Epithelial cell of proximal tubule (primary cell): Measurements from ENCODE around the gene THOC6. TPM values are rescaled to one million over a fixed set of nuclear protein-coding genes. Genes with fewer than 3 reads are reported as not detected.

Experiments used
- DNase-seq: peaks from one replicate; pipeline ENCODE4 v3.0.0-alpha.2; 2011; ENCODE audit warnings: low read depth
- H3K4me3 ChIP-seq: 2 replicates; pipeline ENCODE4 v1.5.1; 2011; ENCODE audit warnings: low read depth, mild to moderate bottlenecking, low read length
- CTCF ChIP-seq: conservative IDR thresholded peaks from 2 replicates; pipeline ENCODE4 v1.5.1; 2012; ENCODE audit warnings: low read depth, mild to moderate bottlenecking, low read length
- total RNA-seq: library from RNA; depleted of rRNA; stranded (reverse); fragments of >200 nt; gene quantifications from 2 replicates; pipeline ENCODE4 v1.2.3, GENCODE V29; 2015

THOC6 gene
- total RNA-seq, 1 donor from 2014 or later, result 19.0 TPM

DNA sequence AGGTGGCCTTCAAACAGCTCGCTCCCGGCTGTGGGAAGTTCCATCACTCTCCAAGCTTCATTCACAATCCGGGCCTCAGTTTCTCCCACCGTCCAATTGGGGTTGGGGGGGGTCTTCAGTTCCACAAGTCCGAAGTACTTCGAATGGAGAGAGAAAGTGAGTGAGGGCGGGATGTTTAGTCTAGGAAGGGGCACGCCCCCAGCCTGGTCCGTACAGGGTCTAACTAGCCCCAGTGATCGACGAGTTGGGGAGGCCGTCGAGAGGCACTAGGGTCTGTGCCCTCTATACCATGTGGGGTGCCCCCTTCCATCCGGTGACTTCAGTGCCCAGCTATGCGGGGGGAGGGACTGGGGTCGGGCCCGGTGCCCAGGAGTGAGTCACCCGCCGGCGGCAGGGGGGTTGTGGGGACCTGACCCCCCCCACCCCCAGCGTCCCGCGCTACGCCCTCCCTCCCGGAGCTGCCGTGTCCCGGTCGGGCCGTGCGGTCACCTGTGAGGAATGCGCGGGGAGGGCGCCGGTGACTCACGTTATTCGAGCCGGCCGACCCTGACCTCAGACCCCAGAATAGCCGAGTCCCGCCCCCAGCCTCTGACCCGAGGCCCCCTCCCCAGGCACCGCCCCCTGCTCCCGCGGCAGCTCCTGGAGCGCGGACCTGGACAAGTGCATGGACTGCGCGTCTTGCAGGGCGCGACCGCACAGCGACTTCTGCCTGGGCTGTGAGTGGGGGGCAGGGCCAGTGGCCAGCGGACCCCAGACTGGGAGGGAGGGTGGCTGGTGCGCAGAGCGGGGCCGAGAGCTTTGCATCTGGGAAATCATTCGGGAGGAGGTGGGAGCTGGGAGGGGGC is 3.0 kb upstream of the THOC6 start:
- H3K4me3 ChIP-seq, result peak overlapping the region; percentile 96
- TF ChIP-seq CTCF, result no peak
- peak; percentile 31 for DNase-seq

DNA sequence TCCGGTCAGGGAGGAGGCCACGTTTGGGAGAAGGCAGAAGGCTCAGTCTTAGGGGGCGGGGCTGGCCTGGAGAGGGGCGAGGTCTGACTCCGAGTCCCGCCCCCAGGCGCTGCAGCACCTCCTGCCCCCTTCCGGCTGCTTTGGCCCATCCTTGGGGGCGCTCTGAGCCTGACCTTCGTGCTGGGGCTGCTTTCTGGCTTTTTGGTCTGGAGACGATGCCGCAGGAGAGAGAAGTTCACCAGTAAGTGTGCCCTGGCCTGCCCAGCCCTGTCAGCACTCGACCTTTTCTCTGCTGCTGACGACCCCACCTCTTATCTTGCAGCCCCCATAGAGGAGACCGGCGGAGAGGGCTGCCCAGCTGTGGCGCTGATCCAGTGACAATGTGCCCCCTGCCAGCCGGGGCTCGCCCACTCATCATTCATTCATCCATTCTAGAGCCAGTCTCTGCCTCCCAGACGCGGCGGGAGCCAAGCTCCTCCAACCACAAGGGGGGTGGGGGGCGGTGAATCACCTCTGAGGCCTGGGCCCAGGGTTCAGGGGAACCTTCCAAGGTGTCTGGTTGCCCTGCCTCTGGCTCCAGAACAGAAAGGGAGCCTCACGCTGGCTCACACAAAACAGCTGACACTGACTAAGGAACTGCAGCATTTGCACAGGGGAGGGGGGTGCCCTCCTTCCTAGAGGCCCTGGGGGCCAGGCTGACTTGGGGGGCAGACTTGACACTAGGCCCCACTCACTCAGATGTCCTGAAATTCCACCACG is 2.2 kb upstream of the THOC6 start:
- DNase-seq, result peak; percentile 64
- H3K4me3 ChIP-seq, result peak overlapping the region; percentile 96
- TF ChIP-seq CTCF, result peak; percentile 38

GRCh38 chr16:3022208-3022683 is 1.6 kb upstream of the THOC6 start:
- TF ChIP-seq CTCF, result no peak
- peak overlapping the region; percentile 96 for H3K4me3 ChIP-seq
- peak; percentile 64 for DNase-seq

DNA sequence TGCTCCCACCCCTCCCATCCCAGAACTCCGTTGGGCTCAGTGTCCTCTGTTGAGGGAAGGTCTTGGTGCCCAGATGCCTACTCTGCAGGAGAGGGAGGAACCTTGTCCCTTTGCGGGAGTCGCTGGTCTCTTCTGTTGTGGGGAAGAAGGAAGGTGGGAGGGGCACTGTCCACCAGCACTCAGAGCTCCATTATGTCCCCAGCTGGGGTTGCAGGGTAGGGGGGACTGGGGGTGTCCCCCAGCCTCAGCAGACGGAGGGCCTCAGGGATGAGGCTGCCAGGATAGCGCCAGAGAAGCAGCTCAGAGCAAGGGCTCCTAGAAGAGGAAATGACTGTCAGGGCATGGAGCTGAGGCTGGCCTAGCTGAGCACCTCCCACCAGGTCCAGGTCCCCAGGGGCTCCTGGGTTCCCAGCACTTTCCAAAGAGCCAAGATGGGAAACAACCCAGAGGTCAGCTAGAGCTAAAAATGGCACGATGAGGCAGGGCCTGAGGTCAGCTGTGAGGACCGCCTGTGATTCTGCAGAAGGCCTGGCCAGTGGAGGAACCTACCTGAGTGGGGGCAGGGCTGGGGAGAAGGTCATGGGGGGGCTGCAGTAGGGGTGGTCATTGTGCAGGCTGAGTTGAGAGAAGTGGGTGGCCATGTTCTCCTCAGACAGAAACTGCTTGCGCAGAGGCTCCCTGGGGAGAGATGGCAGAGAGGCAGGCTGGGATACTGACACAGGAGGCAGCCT is 986 bp upstream of the THOC6 start:
- TF ChIP-seq CTCF, result no peak
- no peak for DNase-seq
- peak overlapping the region; percentile 81 for H3K4me3 ChIP-seq

GRCh38 chr16:3023415-3023668 is 493 bp upstream of the THOC6 start:
- no peak for TF ChIP-seq CTCF
- H3K4me3 ChIP-seq, result peak overlapping the region; percentile 81
- no peak for DNase-seq

GRCh38 chr16:3025032-3026002 is 1.5 kb downstream of the THOC6 start:
- no peak for TF ChIP-seq CTCF
- no peak for DNase-seq
- no peak overlapping the region for H3K4me3 ChIP-seq
